Progenitor cell of endocrine pancreas (in vitro differentiated cells): Measurements from ENCODE around the gene MMP12. TPM values are rescaled to one million over a fixed set of nuclear protein-coding genes. Genes with fewer than 3 reads are reported as not detected.

Experiments used
- DNase-seq: peaks from one replicate; pipeline ENCODE4 v3.0.0; 2021; ENCODE audit warnings: low spot score; ENCODE audit not compliant: unreplicated experiment
- H3K27ac Mint-ChIP-seq: 2 replicates; pipeline ENCODE4 v1.8.0; 2021; ENCODE audit warnings: mild to moderate bottlenecking, moderate library complexity, mixed read lengths
- H3K27me3 Mint-ChIP-seq: 2 replicates; pipeline ENCODE4 v1.8.0; 2021; ENCODE audit warnings: mixed read lengths
- H3K36me3 Mint-ChIP-seq: 2 replicates; pipeline ENCODE4 v1.8.0; 2022; ENCODE audit warnings: mixed read lengths; ENCODE audit not compliant: insufficient read depth
- H3K4me1 Mint-ChIP-seq: 2 replicates; pipeline ENCODE4 v1.8.0; 2021; ENCODE audit warnings: low read depth, mixed read lengths
- H3K4me3 Mint-ChIP-seq: 2 replicates; pipeline ENCODE4 v1.8.0; 2021; ENCODE audit warnings: low read depth, mild to moderate bottlenecking, moderate library complexity, mixed read lengths
- H3K9me3 Mint-ChIP-seq: 2 replicates; pipeline ENCODE4 v1.8.0; 2021; ENCODE audit warnings: low read depth, mixed read lengths
- CTCF ChIP-seq: fragments of 200-600 bp; sonication (generic); IDR thresholded peaks from one replicate; pipeline ENCODE4 v1.5.0; 2021; ENCODE audit warnings: antibody characterized with exemption, mild to moderate bottlenecking; ENCODE audit not compliant: unreplicated experiment
- total RNA-seq: library from RNA; stranded (reverse); gene quantifications from 2 replicates; pipeline ENCODE4 v1.2.1, GENCODE V29; 2021

The MMP12 gene
- total RNA-seq, 1 donor from 2014 or later = not detected

DNA sequence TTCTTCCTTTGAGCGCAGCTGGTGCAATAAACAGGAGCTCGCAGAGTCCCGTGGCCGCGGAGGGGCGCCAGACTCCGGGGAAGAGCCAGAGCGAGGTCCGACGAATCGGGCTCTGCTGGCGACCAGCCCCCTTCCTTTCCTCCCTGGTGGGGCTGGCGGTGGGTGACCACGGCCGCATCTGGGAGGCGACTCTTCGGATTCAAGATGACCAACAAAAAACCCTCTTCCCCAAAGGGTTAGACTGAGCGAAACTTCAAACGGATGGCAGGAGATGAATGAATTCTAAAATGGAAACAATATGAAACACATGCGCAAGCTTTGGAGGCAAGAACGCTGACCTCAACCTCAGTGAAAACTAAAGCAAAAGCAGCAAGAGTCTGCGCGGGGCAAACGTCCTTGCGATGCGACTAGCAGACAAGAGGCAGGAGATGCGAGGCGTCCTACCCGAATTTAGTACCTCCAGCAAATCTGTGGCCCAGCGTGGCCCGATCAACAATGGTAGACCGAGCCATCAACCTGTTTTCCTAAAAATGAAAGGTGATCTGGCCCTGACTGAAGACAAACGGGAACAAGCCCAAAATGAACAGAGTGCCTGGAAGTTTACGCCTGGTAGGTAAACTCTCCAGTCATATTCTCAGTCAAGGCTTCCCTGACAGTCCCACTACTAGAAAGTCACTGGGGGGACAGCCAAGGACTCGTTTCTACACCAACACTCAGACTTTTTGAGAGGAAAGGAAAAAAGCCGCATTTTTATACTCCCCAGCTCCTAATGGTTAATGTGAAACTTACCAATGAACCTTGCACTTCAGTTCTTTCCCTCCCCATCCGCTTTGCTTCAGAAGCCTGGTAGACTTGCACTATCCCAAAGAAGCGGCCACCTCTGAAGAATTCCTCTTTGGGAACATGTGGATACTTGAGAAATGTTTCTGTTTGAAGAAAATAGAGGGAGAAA lies 43.0 kb downstream of the MMP12 start:
- peak; percentile 21 for DNase-seq
- no peak overlapping the region for H3K27ac Mint-ChIP-seq
- H3K4me1 Mint-ChIP-seq = peaks cover 1% of the 10 kb centered on the region
- H3K9me3 Mint-ChIP-seq = no peaks in the 10 kb centered on the region
- H3K36me3 Mint-ChIP-seq = no peaks in the 10 kb centered on the region
- TF ChIP-seq CTCF = peak; percentile 47
- H3K27me3 Mint-ChIP-seq = peaks cover 13% of the 10 kb centered on the region
- peak overlapping the region; percentile 65 for H3K4me3 Mint-ChIP-seq

DNA sequence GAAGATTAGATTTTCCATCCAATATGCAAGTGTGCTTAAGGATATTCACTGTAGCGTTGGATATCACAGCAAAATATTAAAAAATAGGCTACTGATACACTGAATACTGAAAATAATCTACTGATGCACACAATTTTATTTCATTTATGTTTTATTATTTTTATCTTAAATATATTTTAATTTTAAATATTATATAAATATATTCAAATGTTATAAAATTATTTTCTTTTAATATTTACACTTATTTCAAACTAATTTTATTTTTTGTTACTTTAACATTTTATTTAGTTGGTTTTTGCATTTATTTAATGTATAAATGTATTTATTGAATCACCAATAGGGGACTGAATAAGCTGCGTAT lies 43.7 kb downstream of the MMP12 start:
- DNase-seq = no peak
- H3K4me1 Mint-ChIP-seq = no peaks in the 10 kb centered on the region
- no peaks in the 10 kb centered on the region for H3K36me3 Mint-ChIP-seq
- H3K9me3 Mint-ChIP-seq = peaks cover 3% of the 10 kb centered on the region
- no peak overlapping the region for H3K4me3 Mint-ChIP-seq
- peaks cover 13% of the 10 kb centered on the region for H3K27me3 Mint-ChIP-seq
- TF ChIP-seq CTCF = no peak
- no peak overlapping the region for H3K27ac Mint-ChIP-seq

GRCh38 chr11:102830001-102830727 lies 44.6 kb downstream of the MMP12 start:
- no peak for TF ChIP-seq CTCF
- no peak for DNase-seq
- Mint-ChIP-seq H3K4me1 (no peaks in the 10 kb centered on the region), H3K9me3 (peaks cover 3% of the 10 kb centered on the region), H3K27me3 (peaks cover 13% of the 10 kb centered on the region), H3K4me3 (no peak overlapping the region), H3K36me3 (no peaks in the 10 kb centered on the region), H3K27ac (no peak overlapping the region)

DNA sequence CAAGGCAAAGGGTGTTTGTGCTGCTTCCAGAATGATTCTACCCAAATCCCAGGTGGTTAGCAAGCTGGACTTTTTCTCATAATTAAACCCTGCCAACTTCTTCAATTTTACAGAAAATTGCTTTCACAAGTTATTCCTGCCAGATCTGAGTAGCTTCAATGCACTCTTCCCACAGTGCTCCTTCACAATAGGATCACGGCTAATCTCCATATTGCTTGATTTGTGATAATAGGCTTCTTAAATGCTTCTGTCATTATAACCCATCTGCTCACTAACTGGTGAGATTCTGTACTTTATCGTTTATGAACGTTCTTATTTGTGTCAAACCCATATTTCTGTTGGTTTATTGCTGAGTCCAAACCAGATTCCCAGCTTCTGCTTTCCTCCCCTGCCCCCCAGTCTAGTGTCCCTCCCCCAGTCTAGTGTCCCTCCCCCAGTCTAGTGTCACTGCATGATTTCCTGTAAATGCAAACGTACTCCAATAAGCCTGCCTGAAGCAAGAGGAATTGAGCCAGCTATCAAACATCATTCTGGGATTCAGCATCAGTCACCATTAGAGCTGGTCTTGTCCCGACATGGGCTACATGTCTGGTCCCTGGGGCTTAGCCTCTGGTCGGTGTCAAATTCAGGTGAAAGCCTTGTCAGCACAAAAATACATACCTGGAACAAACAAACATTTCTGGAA lies 45.3 kb downstream of the MMP12 start:
- DNase-seq = no peak
- Mint-ChIP-seq H3K4me3 (no peak overlapping the region), H3K4me1 (no peaks in the 10 kb centered on the region), H3K9me3 (peaks cover 3% of the 10 kb centered on the region), H3K27ac (no peak overlapping the region), H3K27me3 (peaks cover 13% of the 10 kb centered on the region), H3K36me3 (no peaks in the 10 kb centered on the region)
- no peak for TF ChIP-seq CTCF

- TF ChIP-seq CTCF = no peak
- Mint-ChIP-seq H3K4me3 (no peak overlapping the region), H3K4me1 (no peaks in the 10 kb centered on the region), H3K9me3 (peaks cover 3% of the 10 kb centered on the region), H3K27me3 (no peaks in the 10 kb centered on the region), H3K36me3 (no peaks in the 10 kb centered on the region), H3K27ac (no peak overlapping the region)
- DNase-seq = no peak
These were observed 50.2 kb downstream of the MMP12 start for GRCh38 chr11:102824556-102824955.
